Measurements from ENCODE around the gene POFUT1. TPM values are rescaled to one million over a fixed set of nuclear protein-coding genes. Genes with fewer than 3 reads are reported as not detected.

Gene POFUT1
- total RNA-seq, 1 experiment from 2014 or later = 51.3 TPM

GRCh38 chr20:32285082-32285620, 77.5 kb downstream of the POFUT1 start:
- Histone ChIP-seq H3K27me3 (ENCODE audit: insufficient read depth, low read depth) (no peaks in the 10 kb centered on the region), H3K36me3 (ENCODE audit: low read depth) (no peaks in the 10 kb centered on the region), H3F3A (ENCODE audit: insufficient read depth, low read depth) (peaks cover 12% of the 10 kb centered on the region; the same call in 1 of the 2 replicates), H3K27ac (no peak overlapping the region), H3K4me2 (no peak overlapping the region), H3K9me3 (ENCODE audit: insufficient read depth, low read depth) (no peaks in the 10 kb centered on the region), H3K9me2 (ENCODE audit: insufficient read depth) (no peaks in the 10 kb centered on the region), H3K79me2 (ENCODE audit: low read depth) (peaks cover 10% of the 10 kb centered on the region), H2AFZ (no peak overlapping the region), H4K20me1 (ENCODE audit: insufficient read depth) (peaks cover 10% of the 10 kb centered on the region), H3K4me1 (replicated peaks; ENCODE audit: insufficient read depth) (no peaks in the 10 kb centered on the region), H3K4me3 (no peak overlapping the region)
- no TSS peak for BruUV-seq (replicated peaks)
- CTCF ChIA-PET = no interaction called here
- no peak for TF ChIP-seq EZH2 (IDR thresholded peaks at IDR 0.05; ENCODE audit: low read depth)
- TF ChIP-seq CTCF (conservative IDR thresholded peaks at IDR 0.05) = no peak
- no peak for DNase-seq
- intact Hi-C loops (cut with micrococcal nuclease; ENCODE audit: unreplicated experiment) = no loop called here
- POLR2A ChIA-PET (ENCODE audit: unreplicated experiment) = interaction anchor here (0.7 kb wide), 1 partner anchor 44 kb away, joined by 8 read pairs; no protein-coding TSS in a partner anchor

- DNase-seq = no peak
- BruUV-seq (replicated peaks) = no TSS peak
- H3K9me3 ChIP-seq (ENCODE audit: insufficient read depth, low read depth) = no peaks in the 10 kb centered on the region
- intact Hi-C loops (cut with micrococcal nuclease; ENCODE audit: unreplicated experiment) = no loop called here
- H3K9me2 ChIP-seq (ENCODE audit: insufficient read depth) = no peaks in the 10 kb centered on the region
- H3K4me3 ChIP-seq = no peak overlapping the region
- H3F3A ChIP-seq (ENCODE audit: insufficient read depth, low read depth) = peaks cover 12% of the 10 kb centered on the region; the same call in 1 of the 2 replicates
- TF ChIP-seq CTCF (conservative IDR thresholded peaks at IDR 0.05) (no peak), EZH2 (IDR thresholded peaks at IDR 0.05; ENCODE audit: low read depth) (no peak)
- H4K20me1 ChIP-seq (ENCODE audit: insufficient read depth) = peaks cover 12% of the 10 kb centered on the region
- CTCF ChIA-PET = no interaction called here
- H3K36me3 ChIP-seq (ENCODE audit: low read depth) = no peaks in the 10 kb centered on the region
- peaks cover 12% of the 10 kb centered on the region for H3K79me2 ChIP-seq (ENCODE audit: low read depth)
- H2AFZ ChIP-seq = no peak overlapping the region
- no peaks in the 10 kb centered on the region for H3K4me1 ChIP-seq (replicated peaks; ENCODE audit: insufficient read depth)
- H3K27me3 ChIP-seq (ENCODE audit: insufficient read depth, low read depth) = no peaks in the 10 kb centered on the region
- no peak overlapping the region for H3K4me2 ChIP-seq
- POLR2A ChIA-PET (ENCODE audit: unreplicated experiment) = interaction anchor here (0.7 kb wide), 1 partner anchor 342 kb away, joined by 5 read pairs; no protein-coding TSS in a partner anchor
- no peak overlapping the region for H3K27ac ChIP-seq
Measured at GRCh38 chr20:32285621-32286371, 78.1 kb downstream of the POFUT1 start.

GRCh38 chr20:32287231-32287638, 79.6 kb downstream of the POFUT1 start:
- H3K79me2 ChIP-seq (ENCODE audit: low read depth) = peaks cover 13% of the 10 kb centered on the region
- ChIA-PET POLR2A (ENCODE audit: unreplicated experiment) (no interaction called here), CTCF (no interaction called here)
- no peaks in the 10 kb centered on the region for H3K9me3 ChIP-seq (ENCODE audit: insufficient read depth, low read depth)
- no TSS peak for BruUV-seq (replicated peaks)
- TF ChIP-seq CTCF (conservative IDR thresholded peaks at IDR 0.05) = no peak
- DNase-seq = no peak
- H3K4me1 ChIP-seq (replicated peaks; ENCODE audit: insufficient read depth) = no peaks in the 10 kb centered on the region
- H3K27me3 ChIP-seq (ENCODE audit: insufficient read depth, low read depth) = no peaks in the 10 kb centered on the region
- no peak overlapping the region for H3K27ac ChIP-seq
- H3K4me3 ChIP-seq = no peak overlapping the region
- H3K4me2 ChIP-seq = no peak overlapping the region
- H3K36me3 ChIP-seq (ENCODE audit: low read depth) = no peaks in the 10 kb centered on the region
- no peak overlapping the region for H2AFZ ChIP-seq
- intact Hi-C loops (cut with micrococcal nuclease; ENCODE audit: unreplicated experiment) = no loop called here
- H4K20me1 ChIP-seq (ENCODE audit: insufficient read depth) = peaks cover 12% of the 10 kb centered on the region
- H3F3A ChIP-seq (ENCODE audit: insufficient read depth, low read depth) = peaks cover 12% of the 10 kb centered on the region; the same call in 1 of the 2 replicates
- no peaks in the 10 kb centered on the region for H3K9me2 ChIP-seq (ENCODE audit: insufficient read depth)

Other genes starting within 250 kb of the POFUT1 start
- not detected in 2 replicates for gene XKR7, start 239.7 kb upstream of the POFUT1 start, total RNA-seq (2021)
- gene CCM2L, start 197.4 kb upstream of the POFUT1 start, total RNA-seq (2021) = 0.31 and 0.35 TPM in 2 replicates
- not detected in 2 replicates for gene HCK, start 155.6 kb upstream of the POFUT1 start, total RNA-seq (2021)
- gene TM9SF4, start 98.2 kb upstream of the POFUT1 start, total RNA-seq (2021) = 58.4 and 67.8 TPM in 2 replicates
- 17.5 and 23.8 TPM in 2 replicates for gene PLAGL2, start 137 bp upstream of the POFUT1 start, total RNA-seq (2021)
- gene KIF3B, start 69.8 kb downstream of the POFUT1 start, total RNA-seq (2021) = 41.4 and 52.3 TPM in 2 replicates
- 102 and 123 TPM in 2 replicates for gene ASXL1, start 150.5 kb downstream of the POFUT1 start, total RNA-seq (2021)

Data from PC-9 (cell line).